SU-DHL-6 (cell line): Measurements from ENCODE around the gene DIP2C.

Source experiments
- EZH2phosphoT487 ChIP-seq: fragments of 200-600 bp; sonication (generic), shearing (Covaris generic); conservative IDR thresholded peaks from 2 replicates; pipeline ENCODE4 v1.6.1; 2018; ENCODE audit warnings: mild to moderate bottlenecking, antibody characterized with exemption, low read length, moderate library complexity, mixed read lengths
- TF ChIP-seq, protein P1 (sequence below): fragments of 200-600 bp; sonication (generic); IDR thresholded peaks from one replicate; pipeline ENCODE4 v1.5.1; 2017; ENCODE audit warnings: antibody characterized with exemption, mild to moderate bottlenecking, low read length, moderate library complexity; ENCODE audit not compliant: insufficient read depth, poor library complexity, severe bottlenecking

DNA sequence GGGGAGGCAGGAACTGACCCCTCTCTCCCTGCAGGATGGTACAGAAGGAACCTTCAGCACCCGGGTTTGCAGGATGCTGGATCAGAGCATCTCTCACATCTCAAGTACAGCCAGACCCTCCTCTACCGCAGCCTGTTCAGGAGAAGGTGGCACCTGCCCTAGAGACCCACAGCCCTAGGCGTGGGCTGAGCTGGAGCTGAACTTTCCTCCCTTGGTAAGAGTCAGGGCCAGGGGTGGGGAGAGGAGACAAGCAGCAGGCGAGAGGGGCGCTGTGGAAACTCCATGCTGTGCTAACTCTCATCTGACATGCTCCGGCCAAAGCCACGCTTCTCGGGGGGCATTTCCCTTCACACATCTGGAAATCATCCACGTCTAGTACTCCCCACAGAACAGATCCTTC is 154.4 kb downstream of the DIP2C start:
- TF ChIP-seq, protein P1, sequence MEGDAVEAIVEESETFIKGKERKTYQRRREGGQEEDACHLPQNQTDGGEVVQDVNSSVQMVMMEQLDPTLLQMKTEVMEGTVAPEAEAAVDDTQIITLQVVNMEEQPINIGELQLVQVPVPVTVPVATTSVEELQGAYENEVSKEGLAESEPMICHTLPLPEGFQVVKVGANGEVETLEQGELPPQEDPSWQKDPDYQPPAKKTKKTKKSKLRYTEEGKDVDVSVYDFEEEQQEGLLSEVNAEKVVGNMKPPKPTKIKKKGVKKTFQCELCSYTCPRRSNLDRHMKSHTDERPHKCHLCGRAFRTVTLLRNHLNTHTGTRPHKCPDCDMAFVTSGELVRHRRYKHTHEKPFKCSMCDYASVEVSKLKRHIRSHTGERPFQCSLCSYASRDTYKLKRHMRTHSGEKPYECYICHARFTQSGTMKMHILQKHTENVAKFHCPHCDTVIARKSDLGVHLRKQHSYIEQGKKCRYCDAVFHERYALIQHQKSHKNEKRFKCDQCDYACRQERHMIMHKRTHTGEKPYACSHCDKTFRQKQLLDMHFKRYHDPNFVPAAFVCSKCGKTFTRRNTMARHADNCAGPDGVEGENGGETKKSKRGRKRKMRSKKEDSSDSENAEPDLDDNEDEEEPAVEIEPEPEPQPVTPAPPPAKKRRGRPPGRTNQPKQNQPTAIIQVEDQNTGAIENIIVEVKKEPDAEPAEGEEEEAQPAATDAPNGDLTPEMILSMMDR, result no peak
- TF ChIP-seq EZH2phosphoT487, result no peak
